GM12873 (cell line): ENCODE measurements around the gene TGIF1.

Experiments used
- CTCF ChIP-seq: IDR thresholded peaks from 2 replicates; pipeline ENCODE4 v1.5.1; 2012; ENCODE audit warnings: low read depth, mild to moderate bottlenecking, moderate library complexity, low read length, control low read depth; ENCODE audit not compliant: insufficient read depth; ENCODE audit errors: missing control alignments

Gene TGIF1

GRCh38 chr18:3448838-3449511, 997 bp upstream of the TGIF1 start:
- TF ChIP-seq CTCF: no peak

- no peak for TF ChIP-seq CTCF
Measured at GRCh38 chr18:3449512-3450011, 410 bp upstream of the TGIF1 start.

GRCh38 chr18:3450799-3451182, 819 bp downstream of the TGIF1 start:
- no peak for TF ChIP-seq CTCF

- TF ChIP-seq CTCF: no peak
Measured at GRCh38 chr18:3451183-3451988, 1.4 kb downstream of the TGIF1 start.

GRCh38 chr18:3451989-3452749, 2.2 kb downstream of the TGIF1 start:
- no peak for TF ChIP-seq CTCF

GRCh38 chr18:3452750-3453539, 3.0 kb downstream of the TGIF1 start:
- no peak for TF ChIP-seq CTCF
